GM18498 (cell line): ENCODE results near the gene PIERCE2.
"Not testable (repeated sequence)": the region's sequence is repeated elsewhere in the genome, so short reads cannot be mapped to it uniquely, and the experiment has no call there.

ENCODE experiments used
- ATAC-seq: cut with Tn5 transposase; IDR thresholded peaks from one replicate; pipeline ENCODE4 v1.9.1; 2021; ENCODE audit warnings: mild to moderate bottlenecking, moderate library complexity; ENCODE audit not compliant: unreplicated experiment

The PIERCE2 gene

DNA sequence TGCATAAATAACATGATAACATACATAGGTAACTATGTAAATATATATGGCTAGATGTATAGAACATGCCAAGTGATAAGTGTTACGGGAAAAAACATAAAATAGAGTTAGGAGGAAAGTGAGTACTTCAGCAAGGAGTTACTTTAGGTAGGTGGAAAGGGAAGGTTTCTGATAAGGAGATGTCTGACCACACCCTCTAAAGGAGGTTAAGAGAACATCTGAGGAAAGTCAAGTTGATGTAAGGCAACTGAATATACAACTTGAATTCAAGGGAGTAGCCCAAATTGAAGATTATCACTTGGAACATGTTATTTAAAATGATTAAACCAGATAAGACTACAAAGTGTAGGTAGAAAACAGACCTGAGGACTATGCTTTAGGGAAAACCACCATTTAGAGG, 13.8 kb downstream of the PIERCE2 start:
- ATAC-seq = no peak

DNA sequence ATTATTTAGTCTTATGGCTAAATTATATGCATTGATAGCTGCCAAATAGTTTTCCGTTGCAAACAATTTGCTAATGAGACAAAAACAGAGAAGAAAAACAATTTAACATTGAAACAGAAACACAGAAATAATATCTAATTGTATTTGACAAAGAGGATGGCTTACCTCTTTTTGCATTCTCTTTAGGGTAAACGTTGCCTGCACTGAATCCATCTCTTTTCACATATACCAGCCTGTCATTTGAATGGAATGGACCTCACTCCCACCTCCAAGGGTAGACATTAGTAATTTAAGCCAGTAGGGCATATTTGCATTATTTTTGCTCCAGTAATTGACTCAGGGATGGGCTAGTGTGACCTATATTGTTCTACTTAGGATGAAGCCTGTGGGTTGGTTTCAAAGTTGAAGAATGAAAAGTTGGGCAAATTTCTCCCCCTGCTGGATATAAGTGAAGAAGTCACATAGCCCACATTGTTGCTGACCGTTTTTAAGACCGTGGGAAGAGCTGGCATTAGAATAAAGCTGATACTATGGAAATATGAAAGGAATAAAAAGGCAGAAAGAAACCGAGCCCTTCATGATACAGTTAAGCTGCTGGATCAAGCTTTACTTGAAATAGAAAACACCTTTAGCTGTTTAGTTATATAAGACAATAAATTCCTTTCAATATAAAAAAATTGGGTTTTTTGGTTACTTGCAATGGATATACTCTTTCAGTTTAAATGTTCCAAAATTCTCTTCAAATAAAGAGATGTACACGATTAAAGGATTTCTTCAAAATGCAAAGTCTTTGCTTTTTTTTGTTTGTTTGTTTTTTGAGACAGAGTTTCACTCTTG, 26.9 kb downstream of the PIERCE2 start:
- no peak for ATAC-seq

DNA sequence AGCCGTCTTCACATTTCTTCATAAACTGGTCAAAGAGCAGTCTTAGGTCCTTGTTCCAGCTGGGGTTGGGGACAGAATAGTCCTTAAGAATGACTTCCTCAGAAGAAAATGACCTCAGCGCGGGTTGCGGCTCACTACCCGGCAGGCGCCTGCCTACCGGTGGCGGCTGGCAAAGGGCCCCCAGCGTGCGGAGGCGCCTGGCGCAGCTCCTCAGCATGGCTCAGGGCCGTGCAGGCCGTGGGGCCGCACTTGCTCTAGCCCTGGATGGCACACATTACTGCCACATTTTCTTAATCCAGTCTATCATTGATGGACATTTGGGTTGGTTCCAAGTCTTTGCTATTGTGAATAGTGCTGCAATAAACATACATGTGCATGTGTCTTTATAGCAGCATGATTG, 34.8 kb downstream of the PIERCE2 start:
- not testable (repeated sequence) for ATAC-seq

- ATAC-seq = not testable (repeated sequence)
These were observed 37.6 kb downstream of the PIERCE2 start for GRCh38 chr15:55445936-55446335.

DNA sequence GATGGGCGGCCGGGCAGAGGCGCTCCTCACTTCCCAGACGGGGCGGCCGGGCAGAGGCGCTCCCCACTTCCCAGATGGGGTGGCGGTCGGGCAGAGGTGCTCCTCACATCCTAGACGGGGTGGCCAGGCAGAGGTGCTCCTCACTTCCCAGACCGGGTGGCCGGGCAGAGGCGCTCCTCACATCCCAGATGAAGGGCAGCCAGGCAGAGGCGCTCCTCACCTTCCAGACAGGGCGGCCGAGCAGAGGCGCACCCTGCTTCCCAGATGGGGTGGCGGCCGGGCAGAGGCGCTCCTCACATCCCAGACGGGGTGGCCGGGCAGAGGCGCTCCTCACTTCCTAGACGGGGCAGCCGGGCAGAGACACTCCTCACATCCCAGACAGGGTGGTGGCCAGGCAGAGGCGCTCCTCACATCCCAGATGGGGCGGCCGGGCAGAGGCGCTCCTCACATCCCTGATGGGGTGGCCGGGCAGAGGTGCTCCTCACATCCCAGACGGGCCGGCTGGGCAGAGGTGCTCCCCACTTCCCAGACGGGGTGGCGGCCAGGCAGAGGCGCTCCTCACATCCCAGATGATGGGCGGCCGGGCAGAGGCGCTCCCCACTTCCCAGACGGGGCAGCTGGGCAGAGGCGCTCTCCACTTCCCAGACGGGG, 38.2 kb downstream of the PIERCE2 start:
- not testable (repeated sequence) for ATAC-seq

- ATAC-seq = not testable (repeated sequence)
These were observed 38.7 kb downstream of the PIERCE2 start for GRCh38 chr15:55447030-55447394.

DNA sequence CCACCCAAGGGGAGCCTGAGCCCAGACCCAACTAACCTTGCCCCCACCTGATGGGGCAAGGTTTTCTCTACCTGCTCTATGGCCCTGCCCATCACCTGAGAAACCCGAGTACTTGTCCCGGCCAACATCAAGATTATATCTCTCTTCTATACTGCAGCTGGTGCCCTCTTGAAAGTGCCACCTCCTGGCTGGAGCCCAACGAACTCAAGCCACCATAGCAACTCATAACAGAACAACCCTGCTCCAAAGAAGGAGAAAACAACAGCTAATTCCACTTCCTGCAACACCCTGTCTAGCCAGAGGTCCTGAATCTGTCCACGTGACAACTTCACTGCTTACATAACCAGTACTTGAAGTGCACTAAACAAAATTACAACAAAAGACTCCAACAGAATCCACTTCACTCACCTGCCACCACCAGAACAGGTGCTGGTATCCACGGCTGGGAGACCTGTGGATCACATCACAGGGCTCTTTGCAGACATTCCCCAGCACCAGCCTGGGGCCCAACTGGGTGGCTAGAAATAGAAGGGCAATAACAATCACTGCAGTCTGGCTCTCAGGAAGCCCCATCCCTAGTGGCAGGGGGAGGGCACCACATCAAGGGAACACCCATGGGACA, 49.2 kb downstream of the PIERCE2 start:
- ATAC-seq = no peak

GRCh38 chr15:55461447-55461846, 53.2 kb downstream of the PIERCE2 start:
- no peak for ATAC-seq

DNA sequence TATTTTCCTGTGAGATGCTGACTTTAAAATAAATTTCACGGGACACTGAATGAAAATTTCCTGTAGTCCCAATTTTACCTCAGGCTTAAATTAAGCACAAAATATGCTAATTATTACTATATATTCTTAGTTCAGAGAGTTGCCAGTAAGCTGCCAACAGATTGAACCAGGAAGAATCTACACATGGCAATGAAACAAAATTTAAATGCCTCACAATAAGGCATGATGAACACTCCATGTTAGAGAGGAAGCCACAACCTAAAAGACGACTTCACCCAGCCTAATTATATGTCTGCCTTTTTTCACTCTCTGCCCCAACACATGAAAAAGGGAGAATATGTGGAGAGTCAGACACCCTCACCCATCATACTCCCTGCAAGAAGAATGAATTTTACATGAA, 60.0 kb downstream of the PIERCE2 start:
- ATAC-seq = no peak
